Activated naive CD4-positive, alpha-beta T cell treated with anti-CD3 and anti-CD28 coated beads, Interleukin-2, amount 50 U/mL, for 24 hours (primary cell): ENCODE data around the gene KRT71.

ENCODE experiments used
- H3K27ac Mint-ChIP-seq: one replicate; pipeline ENCODE4 v1.8.0; 2021; ENCODE audit warnings: mild to moderate bottlenecking, mixed read lengths
- H3K27me3 Mint-ChIP-seq: one replicate; pipeline ENCODE4 v1.8.0; 2021; ENCODE audit warnings: mixed read lengths
- H3K36me3 Mint-ChIP-seq: one replicate; pipeline ENCODE4 v1.8.0; 2021; ENCODE audit warnings: mixed read lengths
- H3K4me1 Mint-ChIP-seq: one replicate; pipeline ENCODE4 v1.8.0; 2021; ENCODE audit warnings: mixed read lengths
- H3K4me3 Mint-ChIP-seq: one replicate; pipeline ENCODE4 v1.8.0; 2021; ENCODE audit warnings: mild to moderate bottlenecking, mixed read lengths
- H3K9me3 Mint-ChIP-seq: one replicate; pipeline ENCODE4 v1.8.0; 2021; ENCODE audit warnings: mixed read lengths

Gene KRT71

GRCh38 chr12:52534482-52534881 lies 18.5 kb downstream of the KRT71 start:
- Mint-ChIP-seq H3K36me3 (no peaks in the 10 kb centered on the region), H3K27me3 (peaks cover 2% of the 10 kb centered on the region), H3K4me1 (no peaks in the 10 kb centered on the region), H3K9me3 (no peaks in the 10 kb centered on the region), H3K27ac (no peak overlapping the region), H3K4me3 (no peak overlapping the region)

- Mint-ChIP-seq H3K36me3 (no peaks in the 10 kb centered on the region), H3K27me3 (peaks cover 2% of the 10 kb centered on the region), H3K4me3 (no peak overlapping the region), H3K27ac (no peak overlapping the region), H3K9me3 (no peaks in the 10 kb centered on the region), H3K4me1 (no peaks in the 10 kb centered on the region)
Observed at GRCh38 chr12:52533686-52534470, 19.1 kb downstream of the KRT71 start.

- no peaks in the 10 kb centered on the region for H3K9me3 Mint-ChIP-seq
- no peak overlapping the region for H3K4me3 Mint-ChIP-seq
- H3K27ac Mint-ChIP-seq, result no peak overlapping the region
Observed at GRCh38 chr12:52532636-52533035, 20.3 kb downstream of the KRT71 start.

GRCh38 chr12:52531566-52532300 lies 21.2 kb downstream of the KRT71 start:
- no peak overlapping the region for H3K4me3 Mint-ChIP-seq

More at GRCh38 chr12:52532636-52533035, 20.3 kb downstream of the KRT71 start:
- no peaks in the 10 kb centered on the region for H3K4me1 Mint-ChIP-seq
- no peaks in the 10 kb centered on the region for H3K36me3 Mint-ChIP-seq
- H3K27me3 Mint-ChIP-seq, result peaks cover 2% of the 10 kb centered on the region

GRCh38 chr12:52530905-52531304 lies 22.0 kb downstream of the KRT71 start:
- Mint-ChIP-seq H3K9me3 (no peaks in the 10 kb centered on the region), H3K36me3 (no peaks in the 10 kb centered on the region), H3K4me1 (peaks cover 5% of the 10 kb centered on the region), H3K27me3 (no peaks in the 10 kb centered on the region), H3K27ac (no peak overlapping the region), H3K4me3 (no peak overlapping the region)

More at GRCh38 chr12:52531566-52532300, 21.2 kb downstream of the KRT71 start:
- Mint-ChIP-seq H3K27ac (no peak overlapping the region), H3K27me3 (no peaks in the 10 kb centered on the region), H3K36me3 (no peaks in the 10 kb centered on the region), H3K4me1 (peaks cover 2% of the 10 kb centered on the region), H3K9me3 (no peaks in the 10 kb centered on the region)

- Mint-ChIP-seq H3K4me1 (peaks cover 5% of the 10 kb centered on the region), H3K36me3 (no peaks in the 10 kb centered on the region), H3K27me3 (no peaks in the 10 kb centered on the region), H3K9me3 (no peaks in the 10 kb centered on the region), H3K4me3 (no peak overlapping the region), H3K27ac (no peak overlapping the region)
Observed at GRCh38 chr12:52530366-52530765, 22.6 kb downstream of the KRT71 start.

- Mint-ChIP-seq H3K4me1 (peaks cover 5% of the 10 kb centered on the region), H3K36me3 (no peaks in the 10 kb centered on the region), H3K4me3 (no peak overlapping the region), H3K9me3 (no peaks in the 10 kb centered on the region), H3K27ac (peak overlapping the region; percentile 9), H3K27me3 (no peaks in the 10 kb centered on the region)
Observed at GRCh38 chr12:52529846-52530245, 23.1 kb downstream of the KRT71 start.

- Mint-ChIP-seq H3K27me3 (no peaks in the 10 kb centered on the region), H3K27ac (no peak overlapping the region), H3K9me3 (no peaks in the 10 kb centered on the region), H3K4me3 (no peak overlapping the region), H3K36me3 (no peaks in the 10 kb centered on the region), H3K4me1 (peaks cover 5% of the 10 kb centered on the region)
Observed at GRCh38 chr12:52529417-52529816, 23.5 kb downstream of the KRT71 start.

GRCh38 chr12:52528641-52529143 lies 24.3 kb downstream of the KRT71 start:
- no peaks in the 10 kb centered on the region for H3K9me3 Mint-ChIP-seq
- no peak overlapping the region for H3K4me3 Mint-ChIP-seq
- H3K27me3 Mint-ChIP-seq, result no peaks in the 10 kb centered on the region
- no peaks in the 10 kb centered on the region for H3K36me3 Mint-ChIP-seq
- peaks cover 5% of the 10 kb centered on the region for H3K4me1 Mint-ChIP-seq
- H3K27ac Mint-ChIP-seq, result no peak overlapping the region

GRCh38 chr12:52527121-52527800 lies 25.7 kb downstream of the KRT71 start:
- no peaks in the 10 kb centered on the region for H3K27me3 Mint-ChIP-seq
- no peak overlapping the region for H3K4me3 Mint-ChIP-seq
- H3K36me3 Mint-ChIP-seq, result no peaks in the 10 kb centered on the region

GRCh38 chr12:52526511-52526951 lies 26.4 kb downstream of the KRT71 start:
- no peak overlapping the region for H3K27ac Mint-ChIP-seq
- H3K9me3 Mint-ChIP-seq, result no peaks in the 10 kb centered on the region
- no peak overlapping the region for H3K4me3 Mint-ChIP-seq
- H3K36me3 Mint-ChIP-seq, result no peaks in the 10 kb centered on the region
- peaks cover 5% of the 10 kb centered on the region for H3K4me1 Mint-ChIP-seq
- H3K27me3 Mint-ChIP-seq, result no peaks in the 10 kb centered on the region

More at GRCh38 chr12:52527121-52527800, 25.7 kb downstream of the KRT71 start:
- H3K4me1 Mint-ChIP-seq, result peaks cover 5% of the 10 kb centered on the region
- H3K27ac Mint-ChIP-seq, result no peak overlapping the region
- no peaks in the 10 kb centered on the region for H3K9me3 Mint-ChIP-seq

- H3K4me3 Mint-ChIP-seq, result no peak overlapping the region
- no peak overlapping the region for H3K27ac Mint-ChIP-seq
- H3K4me1 Mint-ChIP-seq, result peaks cover 5% of the 10 kb centered on the region
- H3K27me3 Mint-ChIP-seq, result no peaks in the 10 kb centered on the region
- no peaks in the 10 kb centered on the region for H3K9me3 Mint-ChIP-seq
- H3K36me3 Mint-ChIP-seq, result no peaks in the 10 kb centered on the region
Observed at GRCh38 chr12:52525661-52526499, 27.1 kb downstream of the KRT71 start.

GRCh38 chr12:52524898-52525591 lies 27.9 kb downstream of the KRT71 start:
- Mint-ChIP-seq H3K9me3 (no peaks in the 10 kb centered on the region), H3K27me3 (no peaks in the 10 kb centered on the region), H3K4me1 (peaks cover 5% of the 10 kb centered on the region), H3K36me3 (no peaks in the 10 kb centered on the region), H3K4me3 (no peak overlapping the region), H3K27ac (no peak overlapping the region)

- Mint-ChIP-seq H3K27me3 (no peaks in the 10 kb centered on the region), H3K4me3 (no peak overlapping the region), H3K27ac (no peak overlapping the region), H3K36me3 (no peaks in the 10 kb centered on the region), H3K9me3 (no peaks in the 10 kb centered on the region), H3K4me1 (peaks cover 5% of the 10 kb centered on the region)
Observed at GRCh38 chr12:52524241-52524897, 28.6 kb downstream of the KRT71 start.
